Gastroesophageal sphincter (tissue), 4 donors: Measurements from ENCODE around the gene C19orf47. TPM values are rescaled to one million over a fixed set of nuclear protein-coding genes. Genes with fewer than 3 reads are reported as not detected.

ENCODE experiments used
- ATAC-seq: fragments of 150-250 bp; one replicate; pipeline ENCODE4 v1.9.1; 2016; ENCODE audit warnings: mild to moderate bottlenecking, moderate library complexity
- H3K27ac ChIP-seq, 4 donors: fragments of 200-600 bp; sonication (generic) in 3 of 4; 1 replicate in 3 of 4; 2 replicates in 1 of 4; pipeline ENCODE4 v1.5.1; 2016 to 2019
- H3K27me3 ChIP-seq: fragments of 200-600 bp; sonication (generic); one replicate; pipeline ENCODE4 v1.5.1; 2019
- H3K36me3 ChIP-seq, 2 donors: fragments of 200-600 bp; sonication (generic); one replicate each; pipeline ENCODE4 v1.5.1; 2019; ENCODE audit warnings: control low read depth in 1 of 2
- H3K4me1 ChIP-seq, 3 donors: fragments of 200-600 bp; sonication (generic); 1 replicate in 2 of 3; 2 replicates in 1 of 3; pipeline ENCODE4 v1.5.1; 2016 to 2019; ENCODE audit warnings: control low read depth in 2 of 3
- H3K4me3 ChIP-seq, 2 donors: fragments of 200-600 bp; sonication (generic); one replicate each; pipeline ENCODE4 v1.5.1; 2019; ENCODE audit warnings: mild to moderate bottlenecking in 1 of 2, moderate library complexity in 1 of 2
- H3K9me3 ChIP-seq, 3 donors: fragments of 200-600 bp; sonication (generic); one replicate each; pipeline ENCODE4 v1.5.1; 2017 to 2019; ENCODE audit warnings: control low read depth in 2 of 3
- POLR2A ChIP-seq, 2 donors: fragments of 450-650 bp; IDR thresholded peaks; one replicate each; pipeline ENCODE4 v1.6.1; 2017; ENCODE audit warnings: antibody characterized with exemption in 2 of 2, mild to moderate bottlenecking in 2 of 2, moderate library complexity in 1 of 2
- POLR2AphosphoS5 ChIP-seq: sonication (generic); formaldehyde crosslinking; IDR thresholded peaks from one replicate; pipeline ENCODE4 v1.6.1; 2017; ENCODE audit warnings: antibody characterized with exemption
- WGBS, 2 donors: methylation state at CpG; one replicate each; pipeline ENCODE4 v1.1.5; 2018; ENCODE audit warnings: low coverage in 1 of 2; 5-methylcytosine and 5-hydroxymethylcytosine counted together
- small RNA-seq, 4 donors: library from RNA; depleted of rRNA; stranded (forward); fragments of <200 nt; gene quantifications; one replicate each; pipeline ENCODE3, GENCODE V24; 2016
- total RNA-seq, 4 donors: library from RNA; depleted of rRNA; stranded (reverse); fragments of >200 nt; gene quantifications; one replicate each; pipeline ENCODE4 v1.1.0, GENCODE V29; 2016
- TF ChIP-seq, protein P1 (sequence below), 4 experiments: fragments of 200-600 bp in 2 of 4; fragments of 450-650 bp in 2 of 4; sonication (generic) in 1 of 4; IDR thresholded peaks; one replicate each; pipeline ENCODE4 v1.5.1; 2017 to 2019; ENCODE audit warnings: antibody characterized with exemption in 4 of 4, mild to moderate bottlenecking in 2 of 4, moderate library complexity in 2 of 4

C19orf47 gene
- total RNA-seq, 4 donors from 2014 or later, result 10.0 to 29.7 (median 19.2) TPM

DNA sequence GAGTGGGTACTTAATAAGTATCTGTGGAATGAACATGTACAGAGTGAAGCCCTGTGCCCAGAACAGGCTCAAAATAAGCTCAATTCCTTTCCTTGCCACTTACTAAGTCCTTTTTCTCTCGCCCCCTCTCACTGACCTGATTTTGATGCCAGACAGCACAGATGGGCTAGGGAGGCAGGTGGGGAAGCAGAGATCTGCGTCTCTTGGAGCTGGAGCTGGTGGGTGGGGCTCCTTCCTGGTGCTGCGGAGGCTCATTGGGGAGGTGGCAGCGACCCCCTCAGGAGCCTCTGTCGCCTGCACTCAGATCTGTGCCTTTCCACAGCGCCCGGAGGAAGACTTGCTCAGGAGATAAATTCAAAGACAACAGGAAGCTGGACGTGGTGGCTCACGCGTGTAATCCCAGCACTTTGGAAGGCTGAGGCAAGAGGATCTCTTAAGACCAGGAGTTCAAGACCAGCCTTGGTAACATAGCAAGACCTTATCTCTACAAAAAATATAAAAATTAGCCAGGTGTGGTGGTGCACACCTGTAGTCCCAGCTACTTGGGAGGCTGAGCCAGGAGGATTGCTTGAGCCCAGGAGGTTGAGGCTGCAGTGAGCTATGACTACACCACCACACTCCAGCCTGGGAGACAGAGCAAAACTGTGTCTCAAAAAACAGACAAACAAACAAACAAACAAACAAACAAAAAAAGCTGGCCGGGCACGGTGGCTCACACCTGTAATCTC, 77.7 kb downstream of the C19orf47 start:
- Histone ChIP-seq H3K27me3 (no peaks in the 10 kb centered on the region), H3K4me1 (peaks cover 0 to 88% (median 31%) of the 10 kb centered on the region in 3 donors), H3K36me3 (peaks cover 0 to 18% of the 10 kb centered on the region in 2 donors), H3K9me3 (no peaks in the 10 kb centered on the region), H3K27ac (no peak overlapping the region), H3K4me3 (no peak overlapping the region)
- TF ChIP-seq, protein P1, sequence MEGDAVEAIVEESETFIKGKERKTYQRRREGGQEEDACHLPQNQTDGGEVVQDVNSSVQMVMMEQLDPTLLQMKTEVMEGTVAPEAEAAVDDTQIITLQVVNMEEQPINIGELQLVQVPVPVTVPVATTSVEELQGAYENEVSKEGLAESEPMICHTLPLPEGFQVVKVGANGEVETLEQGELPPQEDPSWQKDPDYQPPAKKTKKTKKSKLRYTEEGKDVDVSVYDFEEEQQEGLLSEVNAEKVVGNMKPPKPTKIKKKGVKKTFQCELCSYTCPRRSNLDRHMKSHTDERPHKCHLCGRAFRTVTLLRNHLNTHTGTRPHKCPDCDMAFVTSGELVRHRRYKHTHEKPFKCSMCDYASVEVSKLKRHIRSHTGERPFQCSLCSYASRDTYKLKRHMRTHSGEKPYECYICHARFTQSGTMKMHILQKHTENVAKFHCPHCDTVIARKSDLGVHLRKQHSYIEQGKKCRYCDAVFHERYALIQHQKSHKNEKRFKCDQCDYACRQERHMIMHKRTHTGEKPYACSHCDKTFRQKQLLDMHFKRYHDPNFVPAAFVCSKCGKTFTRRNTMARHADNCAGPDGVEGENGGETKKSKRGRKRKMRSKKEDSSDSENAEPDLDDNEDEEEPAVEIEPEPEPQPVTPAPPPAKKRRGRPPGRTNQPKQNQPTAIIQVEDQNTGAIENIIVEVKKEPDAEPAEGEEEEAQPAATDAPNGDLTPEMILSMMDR (IDR thresholded peaks at IDR 0.05), result no peak
- no peak for TF ChIP-seq POLR2AphosphoS5
- TF ChIP-seq POLR2A (IDR thresholded peaks at IDR 0.05), result no peak
- 82 to 89% methylated on average over 5 of the region's 12 CpGs for WGBS, 2 donors
- no peak for ATAC-seq

Small RNA genes lying within 50 kb of the gene (small RNA-seq; reads per million reads assigned to genes)
- 0 to 0.86 (median 0.39) reads per million in 4 donors for gene MIR641
- 0 reads per million in 4 donors for gene MIR6796
- gene RF00019, result 0 reads per million in 4 donors
- 0 reads per million in 4 donors for gene RNU6-945P

Other genes with a start within 250 kb of the C19orf47 start
- gene MAP3K10, start 157.0 kb downstream of the C19orf47 start, total RNA-seq, result 10 to 100 TPM in 3 of 4 donors, 1 to 10 TPM in 1; 9.8 to 21.3 (median 16.4) TPM
- gene TTC9B, start 130.0 kb downstream of the C19orf47 start, total RNA-seq, result not detected
- under 1 TPM in 1 of 4 donors, not detected in 3; 0.13 TPM for gene CCNP, start 121.7 kb downstream of the C19orf47 start, total RNA-seq
- 10 to 100 TPM; 64.2 to 88.9 (median 72.8) TPM for gene AKT2, start 63.1 kb downstream of the C19orf47 start, total RNA-seq
- gene PLD3, start 298 bp upstream of the C19orf47 start, total RNA-seq, result 100 to 1,000 TPM; 237 to 302 (median 266) TPM
- 1 to 10 TPM in 1 of 4 donors, under 1 TPM in 1, not detected in 2; 0.19 to 1.1 TPM for gene HIPK4, start 41.8 kb upstream of the C19orf47 start, total RNA-seq
- gene PRX, start 65.0 kb upstream of the C19orf47 start, total RNA-seq, result 10 to 100 TPM in 1 of 4 donors, 1 to 10 TPM in 3; 4.5 to 12.7 (median 6.7) TPM
- 10 to 100 TPM; 16.6 to 22.1 (median 18.9) TPM for gene SERTAD1, start 77.6 kb upstream of the C19orf47 start, total RNA-seq
- 10 to 100 TPM; 22.1 to 30.2 (median 26.4) TPM for gene SERTAD3, start 95.9 kb upstream of the C19orf47 start, total RNA-seq
- 100 to 1,000 TPM; 146 to 209 (median 164) TPM for gene BLVRB, start 117.3 kb upstream of the C19orf47 start, total RNA-seq
- gene SPTBN4, start 118.6 kb upstream of the C19orf47 start, total RNA-seq, result 1 to 10 TPM; 4.7 to 9.4 (median 5.9) TPM
- gene SHKBP1, start 228.5 kb upstream of the C19orf47 start, total RNA-seq, result 10 to 100 TPM; 30.3 to 50.1 (median 37.7) TPM